GM20000 (cell line): Measurements from ENCODE around the gene TNNC1.

ENCODE experiments used
- DNase-seq: peaks from one replicate; pipeline ENCODE4 v3.0.0; 2012; ENCODE audit warnings: low spot score
- CTCF ChIP-seq: IDR thresholded peaks from 2 replicates; pipeline ENCODE4 v1.5.1; 2012; ENCODE audit warnings: mild to moderate bottlenecking, control low read depth; ENCODE audit errors: extremely low read depth, missing control alignments

The TNNC1 gene

DNA sequence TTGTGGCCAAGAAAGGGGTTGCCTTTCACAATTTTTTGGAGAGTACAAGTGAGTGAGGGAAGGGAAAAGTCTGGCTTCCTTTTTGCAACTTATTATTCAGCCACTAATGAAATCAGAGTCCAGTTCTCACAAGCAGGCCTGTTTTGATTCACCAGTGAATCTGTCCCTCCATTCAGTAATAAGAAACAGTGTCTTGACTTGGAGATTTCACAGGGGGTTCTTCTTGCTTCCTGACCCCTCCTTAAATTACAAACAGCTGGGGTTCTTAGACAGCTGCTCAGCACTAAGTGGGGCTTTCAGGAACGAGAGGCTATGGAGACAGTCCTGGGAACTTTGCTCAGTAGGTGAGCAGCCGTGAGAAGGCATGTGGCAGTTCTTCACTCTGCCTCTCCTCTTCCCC, 33.5 kb downstream of the TNNC1 start:
- no peak for DNase-seq
- no peak for TF ChIP-seq CTCF

DNA sequence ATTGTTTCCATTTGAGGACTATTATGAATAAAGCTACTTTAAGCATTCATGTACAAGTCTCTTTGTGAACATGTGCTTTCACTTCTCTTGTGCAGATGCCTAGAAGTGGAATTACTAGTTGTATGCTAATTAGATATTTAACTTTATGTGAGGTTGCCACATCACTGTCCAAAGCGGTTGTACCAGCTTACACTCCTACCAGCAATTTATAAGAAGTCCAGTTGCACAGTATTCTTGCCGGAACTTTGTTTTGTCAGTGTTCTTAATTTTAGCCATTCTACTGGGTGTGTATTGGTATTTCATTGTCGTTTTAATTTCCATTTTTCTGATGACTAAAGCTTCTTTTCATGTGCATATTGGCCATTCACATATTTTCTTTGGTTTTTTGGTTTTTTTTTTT, 38.0 kb downstream of the TNNC1 start:
- DNase-seq: no peak
- TF ChIP-seq CTCF: no peak

- TF ChIP-seq CTCF: no peak
- no peak for DNase-seq
Observed at GRCh38 chr3:52408466-52408865, 45.4 kb downstream of the TNNC1 start.

GRCh38 chr3:52407779-52408178, 46.1 kb downstream of the TNNC1 start:
- no peak for DNase-seq
- no peak for TF ChIP-seq CTCF

- no peak for TF ChIP-seq CTCF
- DNase-seq: no peak
Observed at GRCh38 chr3:52406791-52407510, 46.9 kb downstream of the TNNC1 start.

GRCh38 chr3:52406231-52406661, 47.6 kb downstream of the TNNC1 start:
- DNase-seq: no peak
- no peak for TF ChIP-seq CTCF

DNA sequence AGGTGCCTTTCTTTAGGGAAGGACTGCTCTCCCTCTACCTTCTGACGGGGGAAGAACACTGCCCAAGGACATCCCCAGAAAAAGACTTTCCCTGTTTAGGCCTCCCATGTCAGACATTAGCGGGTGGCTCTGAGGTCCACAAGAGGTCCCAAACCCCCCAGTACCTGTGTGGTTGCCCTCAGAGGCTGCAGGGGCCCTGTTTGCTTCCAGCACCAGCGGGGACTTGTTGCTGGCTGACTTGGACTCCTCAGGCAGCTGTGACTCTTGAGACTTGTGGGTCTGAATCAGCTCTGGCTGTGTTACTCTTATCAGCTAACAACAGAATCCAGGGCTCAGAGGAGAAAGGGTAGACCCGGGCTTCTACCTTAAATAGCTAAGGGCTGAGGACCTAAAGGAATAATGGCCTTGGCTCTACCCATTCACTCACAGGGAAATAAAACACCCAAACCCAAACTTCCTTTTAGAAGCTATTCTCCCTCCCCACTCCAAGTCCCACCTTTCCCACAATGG, 48.2 kb downstream of the TNNC1 start:
- DNase-seq: no peak
- no peak for TF ChIP-seq CTCF
